Karpas-422 (cell line): ENCODE results near the gene C16orf86. TPM values are rescaled to one million over a fixed set of nuclear protein-coding genes. Genes with fewer than 3 reads are reported as not detected.

Experiments
- DNase-seq: peaks from one replicate; pipeline ENCODE4 v3.0.0-alpha.2; 2015
- H2AFZ ChIP-seq: fragments of 200-600 bp; sonication (generic); 2 replicates; pipeline ENCODE4 v1.6.1; 2014; ENCODE audit warnings: antibody characterized with exemption, low read length, mixed read lengths
- H3K27ac ChIP-seq: fragments of 200-600 bp; sonication (generic); 2 replicates; pipeline ENCODE4 v1.5.1; 2014; ENCODE audit warnings: mild to moderate bottlenecking, low read length, moderate library complexity
- H3K27me3 ChIP-seq: fragments of 200-600 bp; sonication (generic); 2 replicates; pipeline ENCODE4 v1.6.1; 2014; ENCODE audit warnings: low read length, mixed read lengths
- H3K36me3 ChIP-seq: fragments of 200-600 bp; sonication (generic); 2 replicates; pipeline ENCODE4 v1.6.1; 2014; ENCODE audit warnings: low read length, mixed read lengths; ENCODE audit not compliant: insufficient read depth
- H3K4me1 ChIP-seq: fragments of 200-600 bp; sonication (generic); 2 replicates; pipeline ENCODE4 v1.6.1; 2014; ENCODE audit warnings: mild to moderate bottlenecking, low read length, mixed read lengths
- H3K4me2 ChIP-seq: fragments of 200-600 bp; sonication (generic); 2 replicates; pipeline ENCODE4 v1.6.1; 2014; ENCODE audit warnings: low read length, low read depth, mild to moderate bottlenecking; ENCODE audit not compliant: poor library complexity, severe bottlenecking
- H3K4me3 ChIP-seq: fragments of 200-600 bp; sonication (generic); 2 replicates; pipeline ENCODE4 v1.5.1; 2014; ENCODE audit warnings: mild to moderate bottlenecking, antibody characterized with exemption, low read length, mixed read lengths
- H3K79me2 ChIP-seq: fragments of 200-600 bp; sonication (generic); 2 replicates; pipeline ENCODE4 v1.6.1; 2014; ENCODE audit warnings: mild to moderate bottlenecking, low read length, mixed read lengths
- H3K9ac ChIP-seq: fragments of 200-600 bp; sonication (generic); 2 replicates; pipeline ENCODE4 v1.6.0; 2014; ENCODE audit warnings: low read length
- H3K9me2 ChIP-seq: fragments of 200-600 bp; sonication (generic), shearing (Covaris generic); replicated peaks from 2 replicates; pipeline ENCODE4 v1.6.0; 2014; ENCODE audit warnings: mild to moderate bottlenecking, low read length, moderate library complexity; ENCODE audit not compliant: insufficient read depth
- H3K9me3 ChIP-seq: fragments of 300-700, 200-600 bp; sonication (generic); 2 replicates; pipeline ENCODE4 v1.6.1; 2014; ENCODE audit warnings: low read length, mixed read lengths
- H4K20me1 ChIP-seq: fragments of 200-600 bp; sonication (generic); 2 replicates; pipeline ENCODE4 v1.6.1; 2014; ENCODE audit warnings: mild to moderate bottlenecking, antibody characterized with exemption, low read length, low read depth; ENCODE audit not compliant: insufficient read depth
- total RNA-seq: library from RNA; depleted of rRNA; stranded (reverse); fragments of >200 nt; shearing (Covaris generic); gene quantifications from 2 replicates; pipeline ENCODE4 v1.2.3, GENCODE V29; 2014; ENCODE audit warnings: low replicate concordance; rRNA removed

C16orf86 gene, protein sequence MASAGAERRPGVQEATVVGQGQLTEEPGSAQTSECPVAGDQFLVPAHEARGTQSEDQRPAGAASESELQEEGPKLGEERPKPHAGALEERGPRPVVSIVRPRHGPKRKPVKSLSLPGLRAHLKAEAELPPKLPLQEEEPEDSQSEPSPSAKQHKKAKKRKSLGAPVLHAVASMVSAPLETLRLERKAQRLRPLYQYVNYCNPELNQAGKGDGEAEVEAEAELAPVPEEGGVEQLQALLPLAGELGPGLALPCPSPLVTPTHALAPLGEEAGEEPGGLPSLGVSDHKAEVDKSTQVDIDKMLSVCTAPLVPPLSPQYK
- 13.8 and 18.4 TPM in 2 replicates for total RNA-seq

GRCh38 chr16:67666559-67667452 is at the start of gene C16orf86, which contains the start of gene ENKD1:
Gene C16orf86, plus strand, starts transcription at chr16:67666814. Its CDS starts 157 bp downstream, at chr16:67666971.
Gene ENKD1, minus strand, starts transcription at chr16:67666750. Its CDS starts 308 bp downstream, at chr16:67666442.
- peak; percentile 95 for DNase-seq
- peak within 1 kb of the TSS; percentile 92 for H3K9ac ChIP-seq

DNA sequence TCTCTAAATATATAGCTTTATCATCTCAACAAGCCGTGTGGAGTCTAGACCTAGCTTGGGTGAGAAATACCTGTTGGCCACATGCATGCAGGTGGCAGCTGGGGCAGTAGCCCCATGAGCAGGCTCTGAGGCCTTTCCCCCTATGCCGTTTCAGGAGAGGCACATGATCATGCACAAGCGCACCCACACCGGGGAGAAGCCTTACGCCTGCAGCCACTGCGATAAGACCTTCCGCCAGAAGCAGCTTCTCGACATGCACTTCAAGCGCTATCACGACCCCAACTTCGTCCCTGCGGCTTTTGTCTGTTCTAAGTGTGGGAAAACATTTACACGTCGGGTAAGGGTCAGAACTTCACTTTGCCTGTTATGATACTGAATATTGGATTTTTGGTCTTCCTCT is 38.4 kb upstream of the C16orf86 start:
- Histone ChIP-seq H4K20me1 (no peaks in the 10 kb centered on the region), H2AFZ (no peak overlapping the region), H3K9ac (no peak overlapping the region), H3K27ac (no peak overlapping the region), H3K27me3 (no peaks in the 10 kb centered on the region), H3K4me2 (no peak overlapping the region), H3K36me3 (peaks cover 29% of the 10 kb centered on the region; the same call in 1 of the 2 replicates), H3K4me1 (no peaks in the 10 kb centered on the region), H3K79me2 (no peaks in the 10 kb centered on the region), H3K4me3 (no peak overlapping the region), H3K9me2 (no peaks in the 10 kb centered on the region), H3K9me3 (no peaks in the 10 kb centered on the region)
- peak; percentile 34 for DNase-seq

More at GRCh38 chr16:67666559-67667452, at the start of gene C16orf86, which contains the start of gene ENKD1:
- Histone ChIP-seq H3K9me2 (no peaks in the 10 kb centered on the region), H2AFZ (peak within 1 kb of the TSS; percentile 61; the same call in 1 of the 2 replicates), H3K36me3 (no peaks in the 10 kb centered on the region), H3K4me3 (peak within 1 kb of the TSS; percentile 83), H3K4me1 (peaks cover 52% of the 10 kb centered on the region), H4K20me1 (no peaks in the 10 kb centered on the region), H3K9me3 (no peaks in the 10 kb centered on the region), H3K27me3 (no peaks in the 10 kb centered on the region), H3K79me2 (no peaks in the 10 kb centered on the region), H3K27ac (peak within 1 kb of the TSS; percentile 91), H3K4me2 (peak within 1 kb of the TSS; percentile 92)

- Histone ChIP-seq H3K79me2 (no peaks in the 10 kb centered on the region), H3K4me1 (no peaks in the 10 kb centered on the region), H3K9ac (no peak overlapping the region), H3K9me3 (no peaks in the 10 kb centered on the region), H4K20me1 (no peaks in the 10 kb centered on the region), H3K9me2 (no peaks in the 10 kb centered on the region), H3K4me3 (no peak overlapping the region), H3K27ac (no peak overlapping the region), H3K27me3 (no peaks in the 10 kb centered on the region), H2AFZ (no peak overlapping the region), H3K36me3 (peaks cover 33% of the 10 kb centered on the region; the same call in 1 of the 2 replicates), H3K4me2 (no peak overlapping the region)
- no peak for DNase-seq
Observed at GRCh38 chr16:67632415-67633172, 34.0 kb upstream of the C16orf86 start.

DNA sequence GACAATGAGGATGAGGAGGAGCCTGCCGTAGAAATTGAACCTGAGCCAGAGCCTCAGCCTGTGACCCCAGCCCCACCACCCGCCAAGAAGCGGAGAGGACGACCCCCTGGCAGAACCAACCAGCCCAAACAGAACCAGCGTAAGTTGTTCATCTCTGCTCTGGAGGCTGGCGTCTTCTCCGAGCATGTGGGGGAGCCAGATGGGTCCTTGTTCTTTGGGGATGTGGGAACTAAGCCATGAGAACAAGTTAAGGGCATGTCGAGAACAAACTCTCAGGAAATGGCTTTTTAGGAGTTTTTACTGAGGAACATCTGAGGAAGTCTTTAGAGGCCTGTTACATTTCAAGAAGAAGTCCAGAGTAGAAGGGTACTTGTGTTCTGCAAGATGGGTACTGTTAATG is 29.9 kb upstream of the C16orf86 start:
- H2AFZ ChIP-seq: no peak overlapping the region
- H3K9me2 ChIP-seq: no peaks in the 10 kb centered on the region
- H4K20me1 ChIP-seq: no peaks in the 10 kb centered on the region
- DNase-seq: no peak
- H3K27ac ChIP-seq: no peak overlapping the region
- H3K4me3 ChIP-seq: no peak overlapping the region
- peaks cover 32% of the 10 kb centered on the region; the same call in 1 of the 2 replicates for H3K36me3 ChIP-seq
- no peak overlapping the region for H3K4me2 ChIP-seq
- no peaks in the 10 kb centered on the region for H3K4me1 ChIP-seq
- no peaks in the 10 kb centered on the region for H3K27me3 ChIP-seq
- no peaks in the 10 kb centered on the region for H3K79me2 ChIP-seq
- H3K9ac ChIP-seq: no peak overlapping the region
- H3K9me3 ChIP-seq: no peaks in the 10 kb centered on the region

DNA sequence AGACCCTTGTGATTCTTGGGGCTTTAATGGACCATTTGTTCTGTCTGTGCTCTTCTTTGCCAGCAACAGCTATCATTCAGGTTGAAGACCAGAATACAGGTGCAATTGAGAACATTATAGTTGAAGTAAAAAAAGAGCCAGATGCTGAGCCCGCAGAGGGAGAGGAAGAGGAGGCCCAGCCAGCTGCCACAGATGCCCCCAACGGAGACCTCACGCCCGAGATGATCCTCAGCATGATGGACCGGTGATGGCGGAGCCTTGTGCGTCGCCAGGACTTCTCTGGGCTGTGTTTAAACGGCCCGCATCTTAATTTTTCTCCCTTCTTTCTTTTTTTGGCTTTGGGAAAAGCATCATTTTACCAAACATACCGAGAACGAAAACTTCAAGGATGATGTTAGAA is 29.0 kb upstream of the C16orf86 start:
- peaks cover 26% of the 10 kb centered on the region; the same call in 1 of the 2 replicates for H3K36me3 ChIP-seq
- no peak overlapping the region for H3K4me2 ChIP-seq
- H2AFZ ChIP-seq: no peak overlapping the region
- no peaks in the 10 kb centered on the region for H3K9me3 ChIP-seq
- H4K20me1 ChIP-seq: no peaks in the 10 kb centered on the region
- DNase-seq: no peak
- H3K4me1 ChIP-seq: no peaks in the 10 kb centered on the region
- H3K9me2 ChIP-seq: no peaks in the 10 kb centered on the region
- no peak overlapping the region for H3K9ac ChIP-seq
- no peak overlapping the region for H3K27ac ChIP-seq
- no peak overlapping the region for H3K4me3 ChIP-seq
- no peaks in the 10 kb centered on the region for H3K27me3 ChIP-seq
- no peaks in the 10 kb centered on the region for H3K79me2 ChIP-seq

DNA sequence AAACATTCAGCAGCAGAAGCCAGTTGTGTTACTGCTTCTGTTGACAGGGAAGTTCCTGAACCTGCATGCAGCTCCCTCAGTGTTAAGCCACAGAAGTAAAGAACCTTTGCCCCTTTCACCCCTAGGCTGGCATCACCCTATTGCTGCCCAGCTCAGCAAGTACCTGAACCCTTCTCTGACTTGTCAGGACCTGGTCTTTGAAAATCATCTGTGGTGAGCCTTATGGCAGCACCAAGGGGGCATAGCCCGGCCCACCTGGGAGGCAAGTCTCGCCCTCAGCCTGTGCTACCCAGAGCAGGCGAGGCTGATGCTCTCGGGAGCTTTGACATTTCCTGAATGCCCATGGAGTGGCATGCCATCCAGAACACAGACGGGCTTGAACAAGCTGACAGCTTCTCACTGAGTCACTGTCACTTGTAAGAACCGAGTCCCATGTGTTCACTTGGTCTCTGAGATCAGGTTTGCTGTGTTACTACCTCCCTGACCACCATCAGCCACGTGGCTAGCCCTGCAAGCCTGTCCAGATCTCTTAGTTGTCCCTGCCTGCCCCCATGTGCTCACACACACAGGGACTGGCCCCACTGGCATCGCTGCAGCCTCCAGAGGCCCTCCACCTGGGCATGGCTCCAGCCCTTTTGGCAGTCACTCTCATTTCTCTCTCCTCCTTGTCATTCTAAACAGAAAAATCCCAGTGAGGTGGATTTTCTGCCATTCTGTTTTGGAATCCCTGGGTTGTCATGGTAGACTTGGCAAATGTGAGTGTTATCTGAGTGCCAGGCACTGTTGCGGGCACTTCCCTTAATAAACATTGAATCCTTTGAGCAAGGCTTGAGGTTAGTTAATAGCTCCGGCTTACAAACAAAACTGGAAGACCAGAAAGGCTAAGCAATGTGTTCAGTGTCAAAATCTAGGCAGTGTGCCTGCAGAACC is 24.6 kb upstream of the C16orf86 start:
- peaks cover 16% of the 10 kb centered on the region for H3K4me1 ChIP-seq
- H3K79me2 ChIP-seq: 0 out of 2 replicates have a peak, but pooled peaks cover 5% of the 10 kb centered on the region
- H3K4me3 ChIP-seq: no peak overlapping the region
- H3K27me3 ChIP-seq: no peaks in the 10 kb centered on the region
- DNase-seq: peak; percentile 41
- peaks cover 14% of the 10 kb centered on the region; the same call in 1 of the 2 replicates for H3K36me3 ChIP-seq
- H3K4me2 ChIP-seq: no peak overlapping the region
- H3K9me2 ChIP-seq: no peaks in the 10 kb centered on the region
- no peaks in the 10 kb centered on the region for H4K20me1 ChIP-seq
- H3K9ac ChIP-seq: no peak overlapping the region
- no peak overlapping the region for H3K27ac ChIP-seq
- H2AFZ ChIP-seq: no peak overlapping the region
- no peaks in the 10 kb centered on the region for H3K9me3 ChIP-seq

DNA sequence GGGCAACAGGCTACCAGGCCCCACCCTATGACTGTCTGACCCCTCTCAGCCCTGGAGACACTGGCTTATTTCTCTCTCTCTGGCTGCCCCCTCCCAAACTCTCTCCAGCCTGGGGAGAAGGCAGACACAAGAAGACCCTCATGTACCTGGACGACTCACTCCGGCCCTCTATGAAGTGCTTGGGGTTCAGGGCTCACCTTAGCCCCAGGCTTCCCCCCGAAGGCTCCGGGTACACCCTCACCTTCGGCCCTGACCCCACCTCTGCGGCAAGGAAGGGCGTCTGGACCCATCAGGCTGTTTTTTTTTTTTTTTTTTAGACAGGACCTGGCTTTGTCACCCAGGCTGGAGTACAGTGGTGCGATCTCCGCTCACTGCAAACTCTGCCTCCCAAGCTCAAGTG is 22.6 kb upstream of the C16orf86 start:
- no peak overlapping the region for H3K27ac ChIP-seq
- peak overlapping the region; percentile 86; the same call in 1 of the 2 replicates for H3K9ac ChIP-seq

More for the DNA sequence above, 22.6 kb upstream of the C16orf86 start:
- Histone ChIP-seq H3K27me3 (no peaks in the 10 kb centered on the region), H3K79me2 (0 out of 2 replicates have a peak, but pooled peaks cover 5% of the 10 kb centered on the region), H4K20me1 (no peaks in the 10 kb centered on the region), H3K4me1 (peaks cover 16% of the 10 kb centered on the region), H3K36me3 (peaks cover 3% of the 10 kb centered on the region; the same call in 1 of the 2 replicates), H3K9me3 (no peaks in the 10 kb centered on the region), H3K4me2 (peak overlapping the region; percentile 74), H3K4me3 (peak overlapping the region; percentile 82; the same call in 1 of the 2 replicates), H2AFZ (no peak overlapping the region), H3K9me2 (no peaks in the 10 kb centered on the region)
- DNase-seq: no peak
